SU-DHL-6 (cell line): Measurements from ENCODE around the gene ASPDH.
"Not testable (repeated sequence)": the region's sequence is repeated elsewhere in the genome, so short reads cannot be mapped to it uniquely, and the experiment has no call there.

Experiments
- CTCF ChIP-seq: fragments of 200-600 bp; sonication (generic); IDR thresholded peaks from one replicate; pipeline ENCODE4 v1.5.1; 2017; ENCODE audit warnings: antibody characterized with exemption, mild to moderate bottlenecking, low read length, moderate library complexity; ENCODE audit not compliant: insufficient read depth, poor library complexity, severe bottlenecking
- EZH2phosphoT487 ChIP-seq: fragments of 200-600 bp; sonication (generic), shearing (Covaris generic); conservative IDR thresholded peaks from 2 replicates; pipeline ENCODE4 v1.6.1; 2018; ENCODE audit warnings: mild to moderate bottlenecking, antibody characterized with exemption, low read length, moderate library complexity, mixed read lengths

GRCh38 chr19:50473336-50473735 lies 40.4 kb downstream of the ASPDH start:
- TF ChIP-seq CTCF, EZH2phosphoT487: not testable (repeated sequence)
